Mesothelial cell of epicardium (in vitro differentiated cells): Measurements from ENCODE around the gene PRM3. TPM values are rescaled to one million over a fixed set of nuclear protein-coding genes. Genes with fewer than 3 reads are reported as not detected.

Experiments
- DNase-seq, 2 experiments: peaks; one replicate each; pipeline ENCODE4 v3.0.0; 2021; ENCODE audit warnings: low spot score in 2 of 2; ENCODE audit not compliant: unreplicated experiment in 2 of 2
- H3K27ac Mint-ChIP-seq: 2 replicates; pipeline ENCODE4 v1.8.0; 2021; ENCODE audit warnings: mixed read lengths
- H3K27me3 Mint-ChIP-seq: 2 replicates; pipeline ENCODE4 v1.8.0; 2021; ENCODE audit warnings: low read depth, mixed read lengths
- H3K36me3 Mint-ChIP-seq: 2 replicates; pipeline ENCODE4 v1.8.0; 2021; ENCODE audit warnings: mixed read lengths
- H3K4me1 Mint-ChIP-seq: 2 replicates; pipeline ENCODE4 v1.8.0; 2021; ENCODE audit warnings: mixed read lengths
- H3K4me3 Mint-ChIP-seq: 2 replicates; pipeline ENCODE4 v1.8.0; 2021; ENCODE audit warnings: mild to moderate bottlenecking, moderate library complexity, mixed read lengths
- H3K9me3 Mint-ChIP-seq: 2 replicates; pipeline ENCODE4 v1.8.0; 2021; ENCODE audit warnings: mixed read lengths
- CTCF ChIP-seq: fragments of 200-600 bp; sonication (generic); IDR thresholded peaks from one replicate; pipeline ENCODE4 v1.5.0; 2021; ENCODE audit warnings: antibody characterized with exemption; ENCODE audit not compliant: unreplicated experiment
- microRNA-seq: library from miRNA; unstranded; fragments of <30 nt; microRNA quantifications from one replicate; pipeline ENCODE4 v1.2.0, GENCODE V29; 2021; ENCODE audit warnings: inconsistent platforms, mixed read lengths
- total RNA-seq: library from RNA; stranded (reverse); gene quantifications from 3 replicates; pipeline ENCODE4 v1.2.1, GENCODE V29; 2021

The PRM3 gene
- total RNA-seq, 1 donor from 2014 or later, result not detected

DNA sequence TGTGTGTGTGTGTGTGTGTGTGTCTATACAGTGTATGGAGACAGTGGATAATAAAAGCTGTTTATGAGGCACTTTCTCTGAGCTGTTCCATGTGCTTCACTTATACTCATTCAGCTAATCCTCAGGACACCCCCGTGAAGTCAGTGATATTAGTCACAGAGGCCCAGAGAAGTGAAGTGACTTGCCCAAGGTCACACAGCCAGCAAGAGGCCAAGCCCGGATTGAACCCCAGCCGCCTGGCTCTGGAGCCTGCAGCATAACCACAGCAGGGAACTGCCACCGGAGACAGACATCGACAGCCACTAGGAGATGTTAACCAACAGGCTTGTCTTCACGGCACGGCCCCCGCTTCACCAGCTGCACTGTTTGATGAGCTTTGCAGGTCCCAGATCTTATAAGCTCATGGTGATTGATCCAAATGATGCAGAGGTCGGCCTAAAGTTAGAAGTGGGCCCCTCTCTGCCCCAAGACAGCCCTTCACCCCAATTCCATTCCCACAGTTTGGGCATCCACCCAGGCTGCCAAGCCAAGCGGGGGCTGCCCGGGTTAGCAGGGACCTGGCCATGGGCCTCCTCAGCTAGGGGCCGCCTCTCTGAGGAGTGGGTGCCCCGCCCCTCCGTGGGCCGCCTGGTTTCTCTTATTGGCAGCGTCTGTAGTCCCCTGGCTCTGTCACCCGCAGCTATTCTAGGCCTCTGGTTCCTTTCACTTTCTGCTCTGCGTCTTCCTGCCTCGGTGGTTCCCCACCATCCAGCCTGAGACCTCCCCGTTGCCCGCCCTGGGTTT is 48.3 kb downstream of the PRM3 start:
- no peaks in the 10 kb centered on the region for H3K9me3 Mint-ChIP-seq
- no peaks in the 10 kb centered on the region for H3K27me3 Mint-ChIP-seq
- no peak overlapping the region for H3K27ac Mint-ChIP-seq
- DNase-seq, result no peak
- TF ChIP-seq CTCF, result no peak
- H3K4me1 Mint-ChIP-seq, result no peaks in the 10 kb centered on the region
- H3K36me3 Mint-ChIP-seq, result no peaks in the 10 kb centered on the region
- no peak overlapping the region for H3K4me3 Mint-ChIP-seq

- no peaks in the 10 kb centered on the region for H3K36me3 Mint-ChIP-seq
- TF ChIP-seq CTCF, result no peak
- H3K27ac Mint-ChIP-seq, result no peak overlapping the region
- no peaks in the 10 kb centered on the region for H3K27me3 Mint-ChIP-seq
- no peak overlapping the region for H3K4me3 Mint-ChIP-seq
- H3K4me1 Mint-ChIP-seq, result no peaks in the 10 kb centered on the region
- DNase-seq, result no peak
- no peaks in the 10 kb centered on the region for H3K9me3 Mint-ChIP-seq
Observed at GRCh38 chr16:11224096-11224893, 49.1 kb downstream of the PRM3 start.

Small RNAs within 50 kb of the gene (microRNA-seq; reads per million reads assigned to microRNA genes)
- gene MIR548H2, result not detected

Other genes starting within 250 kb of the PRM3 start
- 11.2 to 12.3 TPM (median 11.7 TPM) in 3 replicates for gene SOCS1, start 17.4 kb downstream of the PRM3 start, total RNA-seq
- not detected in 3 replicates for gene TNP2, start 4.3 kb downstream of the PRM3 start, total RNA-seq
- gene PRM2, start 2.9 kb upstream of the PRM3 start, total RNA-seq, result not detected in 3 replicates
- gene PRM1, start 7.7 kb upstream of the PRM3 start, total RNA-seq, result not detected in 3 replicates
- 18.6 to 22.4 TPM (median 19.1 TPM) in 3 replicates for gene RMI2, start 71.8 kb upstream of the PRM3 start, total RNA-seq